Measurements from ENCODE around the gene WDR46. TPM values are rescaled to one million over a fixed set of nuclear protein-coding genes. Genes with fewer than 3 reads are reported as not detected.

Gene WDR46
- total and polyA plus RNA-seq, 2 of the 8 experiments (the other 6 are each of a cell fraction or from before 2014, with no cell fraction given): 69.7 to 91.0 TPM

DNA sequence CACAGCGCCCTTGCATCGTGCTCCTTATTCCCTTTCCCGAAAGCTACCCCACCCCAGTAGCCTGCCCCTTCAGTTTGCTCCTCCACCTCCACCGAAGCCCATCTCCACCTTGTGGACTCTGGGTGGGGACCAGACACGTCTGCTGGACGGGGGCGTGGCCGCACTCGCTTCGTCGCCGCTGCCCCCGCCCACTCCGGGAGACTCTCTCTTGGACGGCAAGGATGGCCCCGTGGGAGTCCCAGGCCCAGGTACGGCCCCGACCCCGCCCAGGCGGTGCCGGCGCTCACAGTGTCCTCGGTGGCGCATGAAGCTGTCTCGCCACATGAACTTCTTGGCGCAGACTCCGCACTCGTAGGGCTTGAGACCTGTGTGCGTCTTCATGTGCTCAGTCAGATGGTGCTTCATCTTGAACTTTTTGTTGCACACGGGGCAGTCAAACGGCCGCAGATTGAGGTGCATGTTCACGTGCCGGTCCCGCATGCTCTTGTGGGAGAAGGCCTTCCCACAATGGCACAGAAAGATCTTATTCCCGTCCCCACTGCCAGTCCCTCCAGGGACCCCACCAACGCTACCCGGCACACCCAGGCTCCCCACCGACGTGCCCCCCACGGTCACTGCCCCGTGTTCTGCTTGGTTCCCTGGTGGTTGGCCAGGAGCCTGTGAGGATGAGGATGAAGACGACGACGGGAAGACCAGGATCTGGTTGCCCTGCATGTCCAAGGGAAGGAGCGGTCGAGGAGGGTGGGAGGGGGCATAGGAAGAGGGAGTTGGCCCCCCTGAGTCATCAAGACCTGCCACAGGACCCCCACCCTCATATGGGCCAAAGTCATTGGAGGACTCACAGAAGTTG, 26.1 kb upstream of the WDR46 start:
- DNase-seq (ENCODE audit: low read depth in 1 of 2, low spot score in 2 of 2) (peak in 1 of 2 experiments; percentile 78), FAIRE-seq (no peak)
- CTCF ChIA-PET (ENCODE audit: partially characterized antibody): interaction anchor here (1.0 to 2.7 kb wide), 3 partner anchors 16 to 35 kb away, joined by 3 to 8 read pairs (median 3); partner anchors contain the start of gene RGL2
- Histone ChIP-seq H2BK120ac (replicated peaks; ENCODE audit: low read depth, low read length) (peak overlapping the region; percentile 44), H3K36me3 (ENCODE audit: control insufficient read depth in 2 of 4, insufficient read depth in 4 of 4, low read length in 3 of 4) (peaks cover 3 to 19% (median 14%) of the 10 kb centered on the region in 4 experiments; a peak in 7 of 8 replicates), H3K79me2 (ENCODE audit: control insufficient read depth in 1 of 2, insufficient read depth in 2 of 2, low read length in 2 of 2) (peaks cover 0 to 9% of the 10 kb centered on the region in 2 experiments; a peak in 1 of 4 replicates), H2AK5ac (ENCODE audit: low read depth, low read length) (peak overlapping the region; percentile 88; the same call in 1 of the 2 replicates), H3K4me2 (ENCODE audit: insufficient read depth in 1 of 2, low read depth in 2 of 2, low read length in 2 of 2) (peak overlapping the region; percentile 93 to 95), H3K9ac (replicated peaks in 1 of 4; ENCODE audit: extremely low read depth in 1 of 4, low read depth in 3 of 4, low read length in 3 of 4) (no peak overlapping the region), H3K4me3 (ENCODE audit: extremely low read depth in 1 of 4, insufficient read depth in 2 of 4, low read depth in 3 of 4, low read length in 4 of 4) (peak overlapping the region; percentile 84 to 89 (median 88); a peak in 6 of 8 replicates), H2BK5ac (ENCODE audit: low read depth, low read length) (peak overlapping the region; percentile 68), H3K27ac (ENCODE audit: low read depth, low read length) (no peak overlapping the region), H2BK20ac (ENCODE audit: low read length) (peak overlapping the region; percentile 72; the same call in 1 of the 2 replicates), H3K27me3 (replicated peaks in 1 of 4; ENCODE audit: control insufficient read depth in 3 of 4, extremely low read depth in 1 of 4, insufficient read depth in 3 of 4, low read length in 3 of 4) (no peaks in the 10 kb centered on the region), H3K79me1 (ENCODE audit: low read depth, low read length) (no peaks in the 10 kb centered on the region), H4K8ac (ENCODE audit: extremely low read depth, insufficient read depth, low read length) (no peak overlapping the region), H3K14ac (ENCODE audit: insufficient read length) (no peak overlapping the region), H3K23me2 (ENCODE audit: low read depth, low read length) (peaks cover 26% of the 10 kb centered on the region), H2BK12ac (ENCODE audit: low read depth, low read length) (0 out of 2 replicates have a peak overlapping the region, but pooled peaks have one; percentile 23), H3K56ac (replicated peaks; ENCODE audit: insufficient read length, low read depth, low read length) (peak overlapping the region; percentile 34), H3K18ac (ENCODE audit: extremely low read depth, low read length) (peak overlapping the region; percentile 5; the same call in 1 of the 2 replicates), H3K4me1 (replicated peaks in 1 of 4; ENCODE audit: control insufficient read depth in 3 of 4, insufficient read depth in 4 of 4, low read length in 3 of 4) (peaks cover 0 to 21% (median 12%) of the 10 kb centered on the region in 4 experiments; a peak in 6 of 7 replicates), H4K20me1 (replicated peaks in 1 of 2; ENCODE audit: control insufficient read depth in 1 of 2, insufficient read depth in 2 of 2, low read length in 2 of 2) (peaks cover 0 to 1% of the 10 kb centered on the region in 2 experiments), H3K23ac (ENCODE audit: insufficient read length) (no peak overlapping the region), H2BK15ac (ENCODE audit: low read length) (no peak overlapping the region; the same call in 1 of the 2 replicates), H4K5ac (ENCODE audit: insufficient read length, low read depth, low read length) (no peak overlapping the region), H4K91ac (replicated peaks; ENCODE audit: insufficient read length, low read length) (peak overlapping the region; percentile 52), H3K9me3 (ENCODE audit: insufficient read depth in 2 of 2, low read depth in 1 of 2, low read length in 1 of 2) (no peaks in the 10 kb centered on the region), H2AFZ (ENCODE audit: low read length) (no peak overlapping the region), H3K4ac (replicated peaks; ENCODE audit: insufficient read length, low read depth, low read length) (no peak overlapping the region)
- 34% methylated on average over 45 of the region's 47 CpGs; no CpG with 5 or more reads in 1 of the 2 experiments for WGBS, 2 experiments (ENCODE audit: extremely low coverage in 1 of 2, insufficient coverage in 1 of 2, insufficient read length in 1 of 2, insufficient replicate concordance in 2 of 2, low coverage in 1 of 2, low lambda C conversion rate in 2 of 2, missing lambda C conversion rate in 1 of 2)
- POLR2A ChIA-PET (ENCODE audit: partially characterized antibody): interaction anchor here (0.6 to 6.3 kb wide), 6 partner anchors 14 to 63 kb away, joined by 3 to 30 read pairs (median 4); partner anchors contain the start of genes PFDN6, RPS18 and VPS52
- TF ChIP-seq HDAC6 (IDR thresholded peaks at IDR 0.05; ENCODE audit: low read depth, low read length): no peak
- no peak for TF ChIP-seq CBX8 (IDR thresholded peaks at IDR 0.05; ENCODE audit: borderline replicate concordance, low read depth, low read length)
- 0 out of 2 replicates have a peak, but pooled peaks have one; percentile 28 for TF ChIP-seq MAX (IDR thresholded peaks at IDR 0.05)
- TF ChIP-seq E2F6 (IDR thresholded peaks at IDR 0.05): no peak
- peak in 1 of 2 experiments; percentile 61; a peak in 2 of 3 replicates for TF ChIP-seq POLR2A (IDR thresholded peaks at IDR 0.05; ENCODE audit: control extremely low read depth in 1 of 2, low read depth in 2 of 2, low read length in 2 of 2)
- TF ChIP-seq TAF1 (IDR thresholded peaks at IDR 0.05; ENCODE audit: low read depth, low read length): no peak
- TF ChIP-seq CEBPB (IDR thresholded peaks at IDR 0.05; ENCODE audit: low read depth, low read length): no peak
- TF ChIP-seq CHD1 (IDR thresholded peaks at IDR 0.05; ENCODE audit: low read depth, low read length): no peak
- no peak for TF ChIP-seq FOSL1 (IDR thresholded peaks at IDR 0.05; ENCODE audit: insufficient read depth, low read depth, low read length)
- TF ChIP-seq SRF (IDR thresholded peaks at IDR 0.05; ENCODE audit: low read depth, low read length): no peak
